Activated CD4-positive, alpha-beta T cell treated with anti-CD3 and anti-CD28 coated beads for 24 hours (primary cell): ENCODE results near the gene MYO7A.

Source experiments
- DNase-seq, 2 donors: peaks; one replicate each; pipeline ENCODE4 v3.0.0-alpha.2; 2020; ENCODE audit warnings: low read depth in 2 of 2

MYO7A gene

GRCh38 chr11:77166021-77166420 is 38.0 kb downstream of the MYO7A start:
- DNase-seq = no peak

- DNase-seq = no peak
Observed at GRCh38 chr11:77167111-77167626, 39.1 kb downstream of the MYO7A start.

- DNase-seq = no peak
Observed at GRCh38 chr11:77167791-77168190, 39.7 kb downstream of the MYO7A start.

GRCh38 chr11:77170107-77170506 is 42.1 kb downstream of the MYO7A start:
- DNase-seq = no peak

- no peak for DNase-seq
Observed at GRCh38 chr11:77171254-77171653, 43.2 kb downstream of the MYO7A start.

- DNase-seq = no peak
Observed at GRCh38 chr11:77171885-77172665, 44.0 kb downstream of the MYO7A start.

GRCh38 chr11:77172666-77172982 is 44.6 kb downstream of the MYO7A start:
- DNase-seq = no peak

- DNase-seq = no peak
Observed at GRCh38 chr11:77173494-77173893, 45.4 kb downstream of the MYO7A start.

- no peak for DNase-seq
Observed at GRCh38 chr11:77174559-77174958, 46.5 kb downstream of the MYO7A start.

GRCh38 chr11:77175021-77175842 is 47.2 kb downstream of the MYO7A start:
- no peak for DNase-seq

- DNase-seq = no peak
Observed at GRCh38 chr11:77175869-77176539, 48.0 kb downstream of the MYO7A start.

GRCh38 chr11:77176996-77177395 is 49.0 kb downstream of the MYO7A start:
- no peak for DNase-seq

- no peak for DNase-seq
Observed at GRCh38 chr11:77178150-77178549, 50.1 kb downstream of the MYO7A start.

- no peak for DNase-seq
Observed at GRCh38 chr11:77179048-77179447, 51.0 kb downstream of the MYO7A start.

GRCh38 chr11:77179681-77180080 is 51.6 kb downstream of the MYO7A start:
- no peak for DNase-seq

- DNase-seq = no peak
Observed at GRCh38 chr11:77180346-77180745, 52.3 kb downstream of the MYO7A start.

GRCh38 chr11:77181226-77181625 is 53.2 kb downstream of the MYO7A start:
- no peak for DNase-seq

GRCh38 chr11:77181799-77182541 is 53.9 kb downstream of the MYO7A start:
- DNase-seq = no peak

GRCh38 chr11:77182542-77183430 is 54.7 kb downstream of the MYO7A start:
- DNase-seq = no peak

GRCh38 chr11:77183431-77183984 is 55.5 kb downstream of the MYO7A start:
- no peak for DNase-seq
